NCI-H460 (cell line): ENCODE measurements around the gene HYI. TPM values are rescaled to one million over a fixed set of nuclear protein-coding genes. Genes with fewer than 3 reads are reported as not detected.
A peak's percentile ranks its signal among the peaks of the same experiment; 100 is the strongest.
"Not testable (repeated sequence)": the region's sequence is repeated elsewhere in the genome, so short reads cannot be mapped to it uniquely, and the experiment has no call there.

Source experiments
- DNase-seq: peaks from one replicate; pipeline ENCODE4 v3.0.0-alpha.2; 2016; ENCODE audit warnings: low read depth; ENCODE audit errors: extremely low read depth
- total RNA-seq: library from RNA; depleted of rRNA; stranded (reverse); fragments of >200 nt; shearing (Covaris generic); gene quantifications from 2 replicates; pipeline ENCODE4 v1.2.3, GENCODE V29; 2014

Gene HYI
- total RNA-seq, 1 experiment from 2014 or later: 15.1 TPM

DNA sequence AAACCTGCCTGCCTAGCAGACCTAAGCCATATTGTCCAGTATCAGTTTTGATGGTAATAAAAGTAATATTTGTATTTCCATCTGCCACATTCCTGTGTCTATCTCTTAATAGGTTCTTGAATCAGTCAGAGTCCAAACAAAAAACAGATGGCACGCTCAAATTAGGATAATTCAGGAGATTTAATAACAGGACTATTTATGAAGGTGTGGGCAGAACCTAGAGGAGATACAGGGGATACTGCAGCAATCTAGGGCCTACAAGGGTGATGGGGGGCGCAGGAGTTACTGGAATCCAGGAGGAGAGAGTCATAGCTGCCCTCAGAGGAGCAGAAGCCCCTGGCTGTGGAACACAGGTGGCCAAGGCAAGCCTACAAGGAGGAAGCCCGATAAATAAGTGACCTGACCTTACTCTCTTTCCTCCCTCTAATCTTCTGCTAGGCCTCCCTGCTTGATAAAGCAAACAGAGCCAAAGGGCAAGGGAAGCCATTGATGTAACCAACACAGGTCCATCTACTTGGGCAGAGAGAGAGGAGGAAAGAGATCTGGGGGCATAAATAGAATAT, 11.9 kb upstream of the HYI start:
- no peak for DNase-seq

DNA sequence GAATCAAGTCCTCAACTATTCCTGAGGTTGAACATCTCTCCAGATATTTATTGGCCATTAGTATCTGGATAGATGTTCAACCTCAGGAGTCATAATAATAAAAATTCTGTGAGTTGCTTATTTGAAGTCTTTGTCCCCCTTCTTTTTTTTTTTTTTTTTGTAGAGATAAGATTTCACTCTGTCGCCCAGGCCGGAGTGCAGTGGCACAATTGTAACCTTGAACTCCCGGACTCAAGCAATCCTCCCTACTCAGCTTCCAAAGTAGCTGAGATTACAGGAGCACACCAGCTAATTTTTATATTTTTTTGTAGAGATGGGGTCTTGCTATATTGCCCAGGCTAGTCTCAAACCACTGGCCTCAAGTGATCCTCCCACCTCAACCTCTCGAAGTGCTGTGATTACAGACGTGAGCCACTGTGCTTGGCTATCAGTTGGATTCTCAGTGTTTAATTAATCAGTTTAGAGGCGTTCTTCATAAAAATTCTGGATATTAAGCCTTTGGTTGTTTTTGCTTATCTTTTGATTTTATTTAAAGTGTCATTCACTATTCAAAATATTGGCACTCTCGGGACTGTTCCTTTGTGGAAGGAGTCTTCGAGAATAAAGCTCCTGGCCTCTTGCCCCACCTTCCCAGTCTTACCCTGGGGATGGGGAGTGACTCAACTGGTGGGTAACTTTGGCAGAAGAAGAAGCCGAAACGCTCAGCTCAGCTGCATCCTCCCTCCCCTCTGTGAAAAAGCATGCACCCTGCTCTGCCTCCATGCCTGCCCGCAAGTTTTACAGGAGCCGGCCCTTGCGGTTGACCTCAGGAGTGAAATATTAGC, 11.2 kb upstream of the HYI start:
- DNase-seq: no peak

DNA sequence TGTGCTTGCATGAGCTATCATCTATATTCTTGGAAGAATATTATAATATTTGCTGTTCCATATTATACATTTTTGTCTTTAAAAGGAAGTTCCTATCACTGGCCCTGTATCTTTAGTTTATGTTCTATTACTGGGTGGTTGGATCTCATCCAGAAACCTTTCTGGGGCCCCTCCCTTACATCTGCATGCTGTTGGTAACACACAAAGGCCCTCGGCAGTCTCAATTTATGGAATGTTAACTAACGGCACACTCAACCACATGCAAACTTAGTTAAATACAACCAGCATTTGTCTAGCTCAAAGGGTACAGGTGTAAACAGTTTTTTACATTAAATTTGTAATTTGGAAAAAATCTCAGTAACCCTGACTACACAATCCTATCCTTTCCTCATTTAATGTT, 9.7 kb upstream of the HYI start:
- no peak for DNase-seq

DNA sequence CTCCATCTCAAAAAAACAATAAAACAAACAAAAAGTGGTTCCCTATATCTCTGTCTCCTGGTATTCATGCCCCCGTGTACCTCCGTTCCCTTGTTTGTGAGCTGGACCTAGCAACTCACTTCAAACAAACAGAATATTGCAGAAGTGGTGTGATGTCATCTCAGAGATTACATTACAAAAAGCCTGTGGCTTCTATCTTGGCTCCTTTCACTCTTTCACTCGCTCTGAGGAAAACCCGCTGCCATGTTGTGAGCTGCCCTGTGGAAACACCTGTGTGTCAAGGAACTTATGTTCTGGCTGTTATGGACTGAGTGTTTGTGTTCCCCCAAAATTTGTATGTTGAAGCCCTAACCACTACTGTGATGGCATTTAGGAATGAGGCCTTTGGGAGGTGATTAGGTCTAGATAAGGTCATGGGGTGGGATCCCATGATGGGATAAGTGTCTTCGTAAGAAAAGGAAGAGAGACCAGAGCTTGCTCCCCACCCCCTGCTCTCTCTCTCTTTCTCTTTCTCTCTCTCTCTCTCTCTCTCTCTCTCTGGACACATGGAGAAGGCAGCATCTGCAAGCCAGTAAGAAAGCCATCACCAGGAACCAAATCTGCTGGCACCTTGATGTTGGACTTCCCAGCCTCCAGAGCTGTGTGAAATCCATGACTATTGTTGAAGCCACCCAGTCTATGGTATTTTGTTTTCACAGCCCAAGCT, 7.4 kb upstream of the HYI start:
- DNase-seq: no peak

DNA sequence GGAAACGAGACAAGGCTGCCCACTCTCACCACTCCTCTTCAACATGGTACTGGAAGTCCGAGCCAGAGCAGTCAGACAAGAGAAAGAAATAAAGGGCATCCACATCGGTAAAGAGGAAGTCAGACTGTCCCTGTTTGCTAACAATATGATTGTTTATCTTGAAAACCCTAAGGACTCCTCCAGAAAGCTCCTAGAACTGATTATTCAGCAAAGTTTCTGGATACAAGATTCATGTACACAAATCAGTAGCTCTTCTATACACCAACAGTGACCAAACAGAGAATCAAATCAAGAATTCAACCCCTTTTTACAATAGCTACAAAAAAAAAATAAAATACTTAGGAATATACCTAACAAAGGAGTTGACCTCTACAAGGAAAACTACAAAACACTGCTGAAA, 4.6 kb upstream of the HYI start:
- not testable (repeated sequence) for DNase-seq

DNA sequence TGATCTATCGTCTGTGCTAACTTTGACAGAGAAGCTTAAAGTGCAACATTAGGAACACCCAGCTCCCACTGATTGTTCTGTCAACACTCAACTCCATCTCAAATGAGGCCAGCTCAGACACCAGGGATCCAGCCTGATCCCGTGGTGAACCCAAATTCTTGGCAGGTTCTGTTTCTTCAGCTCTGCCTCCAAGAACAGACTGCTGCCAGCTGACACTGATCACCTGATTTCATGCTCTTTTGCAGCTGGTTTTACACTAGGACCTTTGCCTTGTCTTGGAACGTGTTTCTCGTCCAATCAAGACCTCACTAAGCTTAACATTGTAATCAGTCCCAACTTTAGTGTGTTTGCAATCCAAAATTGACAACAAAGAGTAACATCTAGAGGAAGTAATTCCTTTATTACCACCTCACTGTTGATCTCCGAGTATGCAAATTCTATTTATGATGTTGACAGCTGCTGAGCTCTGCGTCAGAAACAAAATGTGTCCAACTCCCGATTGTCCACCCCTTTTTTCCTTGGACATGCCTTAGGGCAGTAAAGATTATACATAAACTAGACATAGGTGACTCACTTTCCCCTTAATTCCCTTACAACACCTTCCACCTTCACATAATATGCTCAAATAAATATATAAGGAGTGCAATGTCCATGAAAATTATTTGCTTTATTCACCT, 1.6 kb upstream of the HYI start:
- no peak for DNase-seq

DNA sequence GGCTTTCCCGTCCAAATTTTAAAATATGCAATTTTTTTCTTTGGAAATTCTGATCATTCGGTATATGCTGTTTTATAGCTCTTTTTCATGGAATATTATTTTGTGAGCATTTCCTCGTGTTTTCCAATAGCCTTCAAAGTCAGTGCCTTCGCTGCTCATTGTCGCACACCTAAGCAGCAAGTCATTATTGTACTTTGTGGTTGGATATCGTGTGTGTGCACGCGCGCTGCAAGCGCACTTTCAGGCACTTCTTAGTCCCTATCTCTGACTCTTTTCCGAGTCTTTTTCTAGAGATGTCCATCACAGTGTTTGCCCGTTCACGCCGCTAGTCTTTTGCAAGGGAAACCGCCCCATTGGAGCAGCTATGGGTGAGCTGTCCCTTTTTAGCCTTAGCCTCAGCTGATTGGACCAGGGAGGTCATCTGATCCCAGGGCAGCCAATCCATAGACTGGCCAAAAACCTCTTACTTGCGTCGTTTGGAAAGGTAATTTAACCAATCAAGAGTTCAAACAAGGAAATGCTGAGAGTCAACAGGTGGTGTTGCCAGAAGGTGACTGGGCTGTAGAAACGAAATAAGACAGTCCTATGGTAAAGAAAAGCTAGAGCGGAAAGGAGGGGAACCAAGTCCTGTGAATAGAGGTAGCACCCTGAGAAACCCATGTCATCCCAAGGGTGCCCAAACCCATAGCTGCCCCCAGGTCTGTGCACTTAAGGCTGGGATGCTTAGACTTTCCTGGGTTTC, 710 bp upstream of the HYI start:
- peak; percentile 37 for DNase-seq

DNA sequence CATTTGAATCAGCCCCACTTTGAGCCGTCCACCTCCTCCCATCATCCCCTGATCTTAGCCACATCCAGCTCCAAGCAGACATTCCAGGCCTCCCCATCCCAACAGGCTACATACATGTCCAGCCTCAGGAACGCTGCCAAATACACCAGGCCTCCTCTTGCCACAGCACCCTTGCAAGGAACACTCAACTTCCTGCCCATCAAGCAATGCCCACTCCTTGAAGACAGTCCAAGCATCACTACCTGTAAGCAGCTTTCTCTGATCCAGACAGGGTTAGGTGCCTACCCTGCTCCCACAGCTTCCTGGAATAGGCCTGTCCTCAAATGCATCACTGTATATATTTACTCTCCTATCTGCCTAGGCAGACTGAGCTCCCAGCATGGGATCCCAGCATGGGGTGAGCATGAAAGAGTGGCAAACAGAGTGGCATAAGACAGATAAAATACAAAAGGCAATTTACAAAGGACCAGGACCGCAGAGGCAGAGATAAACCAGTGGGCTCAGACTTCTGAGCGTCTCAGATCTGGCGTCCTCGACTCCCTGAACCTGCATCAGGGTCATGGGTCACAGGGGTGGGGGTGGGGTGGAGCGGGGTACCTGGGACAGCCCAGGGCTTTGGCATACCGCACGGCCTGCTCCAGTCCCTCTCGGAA, 816 bp downstream of the HYI start:
- no peak for DNase-seq

DNA sequence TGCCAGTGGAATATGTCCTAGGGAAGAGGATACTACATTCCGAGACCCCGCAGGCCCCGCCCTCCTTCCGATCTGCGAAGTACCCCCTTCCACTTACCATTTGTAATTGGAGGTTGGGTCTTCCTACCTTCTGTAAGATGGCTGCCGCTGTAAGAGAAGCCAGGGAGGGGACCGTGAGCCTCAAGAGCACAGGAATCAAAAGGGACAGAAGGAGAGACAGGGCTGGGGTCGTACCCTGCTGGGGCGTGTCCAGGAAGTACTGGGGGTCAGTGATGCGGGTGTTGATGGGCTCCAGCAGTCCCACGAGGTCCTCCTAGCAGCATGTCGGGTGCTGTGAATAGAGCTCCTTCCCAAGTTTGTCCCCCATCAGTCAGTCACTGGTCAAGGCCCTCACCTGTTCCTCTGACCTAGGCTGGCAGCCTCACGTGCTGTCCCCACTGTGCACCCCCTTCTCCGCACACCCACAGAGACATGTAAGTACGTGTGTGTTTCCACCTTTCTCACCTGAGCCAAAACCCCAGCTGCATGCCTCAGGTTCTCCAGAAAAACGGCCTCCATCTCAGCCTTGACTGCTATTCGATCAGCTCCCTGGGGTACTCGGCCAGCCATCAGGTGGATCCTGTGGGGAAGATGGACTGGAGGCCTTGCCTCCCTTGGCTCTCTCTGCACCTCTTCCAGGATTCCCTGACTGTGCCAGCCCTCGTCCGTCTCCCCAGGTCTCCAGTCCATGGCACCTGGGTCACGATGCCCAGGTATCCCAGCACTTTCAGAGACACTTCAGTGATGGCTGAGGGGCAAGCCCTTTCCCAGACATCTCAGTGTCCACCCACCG, 1.8 kb downstream of the HYI start:
- DNase-seq: no peak

DNA sequence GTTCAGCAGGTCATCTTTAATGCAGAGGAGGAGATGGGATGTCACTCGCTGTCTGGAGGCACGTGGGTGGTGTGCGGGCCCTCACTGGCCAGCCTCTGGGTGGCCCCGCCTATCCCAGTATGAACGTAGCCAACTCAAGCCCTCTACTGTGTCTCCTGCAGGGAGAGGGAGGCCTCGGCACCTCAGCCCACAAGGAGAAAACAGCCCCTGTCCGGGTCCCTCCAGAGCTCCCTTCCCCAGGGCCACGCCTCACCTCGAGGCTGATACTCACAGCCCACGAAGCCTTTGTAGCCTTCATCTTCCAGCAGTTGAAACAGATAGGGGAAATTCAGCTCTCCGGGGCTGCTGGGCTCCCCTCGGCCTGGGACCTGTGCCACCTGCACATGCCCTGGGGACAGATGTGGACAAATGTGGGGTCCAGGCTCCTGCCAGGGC, 2.6 kb downstream of the HYI start:
- DNase-seq: no peak

DNA sequence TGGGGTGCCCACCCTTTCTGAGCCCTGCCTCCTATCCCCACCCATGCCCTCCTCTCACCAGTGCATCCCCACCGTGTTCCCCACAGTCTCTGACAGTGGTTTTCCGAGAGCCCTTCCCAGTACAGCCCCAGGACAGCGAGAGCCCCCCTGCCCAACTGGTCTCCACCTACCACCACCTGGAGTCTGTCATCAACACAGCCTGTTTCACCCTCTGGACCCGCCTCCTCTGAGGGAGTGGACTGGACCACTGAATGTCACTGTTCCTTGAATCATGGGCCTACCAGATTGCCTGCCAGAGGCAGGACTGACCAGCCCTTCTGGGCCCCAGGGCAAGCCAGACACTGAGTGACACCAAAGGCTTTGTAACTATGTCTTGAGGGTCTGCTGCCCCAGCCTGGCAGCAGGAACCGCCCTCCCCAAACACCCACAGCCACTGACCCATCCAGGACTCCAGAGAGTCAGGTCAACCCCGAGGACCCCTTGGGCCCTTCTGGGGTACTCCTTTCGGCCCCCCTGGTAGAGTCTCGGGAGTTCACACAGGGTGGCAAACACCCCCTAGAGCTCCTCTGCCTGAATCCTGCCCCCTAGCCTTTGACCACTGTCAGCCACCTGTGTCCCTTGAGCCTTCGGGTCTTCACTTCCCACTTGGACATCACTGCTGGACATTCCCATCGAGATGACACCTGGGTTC, 3.3 kb downstream of the HYI start:
- no peak for DNase-seq

DNA sequence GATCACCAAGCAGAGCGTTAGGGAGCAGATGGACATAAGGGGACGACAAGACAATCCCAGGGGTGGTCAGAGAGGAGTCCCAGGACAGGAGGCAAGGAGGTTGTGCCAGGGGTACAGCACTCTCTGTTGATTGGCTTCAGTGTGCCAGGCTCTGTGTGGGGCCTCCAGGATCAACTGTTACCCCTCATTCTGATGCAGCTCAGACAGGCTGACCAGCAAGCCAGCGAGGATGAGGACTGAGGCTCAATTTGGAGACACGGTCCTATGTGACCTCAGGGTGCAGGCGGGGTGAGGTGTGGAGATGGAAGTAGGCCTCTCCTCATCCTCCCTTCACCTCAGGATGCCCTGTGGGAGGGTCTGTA, 4.0 kb downstream of the HYI start:
- no peak for DNase-seq

DNA sequence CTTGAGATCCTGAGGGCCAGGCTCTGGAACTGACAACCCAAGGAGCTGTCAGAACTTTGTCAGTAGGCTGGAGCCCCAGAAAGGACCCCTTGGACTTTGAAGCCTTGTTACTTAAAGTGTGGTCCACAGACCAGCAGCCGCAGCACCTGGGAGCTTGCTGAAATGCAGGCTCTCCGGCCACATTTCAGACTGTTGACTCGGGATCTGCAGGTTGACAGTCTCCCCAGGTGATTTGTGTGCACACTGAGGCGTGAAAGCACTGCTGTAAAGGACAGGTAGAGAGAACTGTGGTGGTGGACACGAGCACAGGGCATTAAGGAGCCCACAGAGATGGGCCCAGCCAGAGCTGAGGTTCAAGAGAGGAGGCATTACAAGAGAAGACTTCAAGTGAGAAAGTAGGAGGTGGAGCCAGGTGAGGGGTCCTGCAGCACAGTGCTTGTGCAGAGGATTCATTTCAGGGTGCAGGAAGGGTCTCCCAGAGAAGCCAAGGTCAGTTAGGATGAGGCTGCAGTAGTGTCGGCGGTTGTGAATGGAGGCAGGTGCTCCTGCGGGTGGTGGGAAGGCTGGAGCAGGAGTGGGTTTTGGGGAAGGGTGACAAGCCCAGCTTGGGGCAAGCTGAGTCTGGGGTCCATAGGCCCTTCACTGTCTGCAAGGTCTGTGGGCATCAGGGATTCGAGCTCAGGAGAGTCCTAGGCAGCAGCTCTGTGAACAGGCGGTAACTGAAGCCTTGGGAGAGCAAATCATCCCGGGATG, 4.6 kb downstream of the HYI start:
- DNase-seq: no peak

DNA sequence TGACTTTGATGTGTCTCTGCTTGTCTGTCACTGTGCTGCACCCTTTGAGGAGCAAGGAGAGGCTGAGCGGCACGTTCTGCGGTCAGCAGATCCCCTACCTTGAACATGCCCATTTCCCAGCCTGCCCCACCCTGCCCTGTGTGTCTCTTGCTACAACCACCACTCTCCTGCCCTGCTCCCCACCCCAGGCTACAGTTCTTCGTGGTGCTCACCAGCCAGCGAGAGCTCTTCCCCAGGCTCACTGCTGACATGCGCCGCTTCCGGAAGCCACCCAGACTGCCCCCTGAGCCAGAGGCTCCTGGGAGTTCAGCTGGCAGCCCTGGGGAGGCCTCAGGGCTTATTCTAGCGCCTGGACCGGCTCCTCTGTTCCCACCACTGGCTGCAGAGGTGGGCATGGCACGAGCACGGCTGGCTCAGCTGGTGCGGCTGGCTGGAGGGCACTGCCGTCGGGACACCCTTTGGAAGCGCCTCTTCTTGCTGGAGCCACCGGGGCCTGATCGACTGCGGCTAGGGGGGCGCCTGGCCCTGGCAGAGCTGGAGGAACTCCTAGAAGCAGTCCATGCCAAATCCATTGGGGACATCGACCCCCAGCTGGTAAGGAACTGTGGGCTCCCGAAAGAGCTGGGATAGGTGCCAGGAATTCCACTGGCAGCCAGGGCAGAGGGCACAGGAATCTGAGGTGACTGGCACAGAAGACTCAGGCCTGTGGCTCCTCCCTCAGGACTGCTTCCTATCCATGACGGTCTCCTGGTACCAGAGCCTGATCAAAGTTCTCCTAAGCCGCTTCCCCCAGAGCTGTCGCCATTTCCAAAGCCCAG, 5.6 kb downstream of the HYI start:
- DNase-seq: no peak

DNA sequence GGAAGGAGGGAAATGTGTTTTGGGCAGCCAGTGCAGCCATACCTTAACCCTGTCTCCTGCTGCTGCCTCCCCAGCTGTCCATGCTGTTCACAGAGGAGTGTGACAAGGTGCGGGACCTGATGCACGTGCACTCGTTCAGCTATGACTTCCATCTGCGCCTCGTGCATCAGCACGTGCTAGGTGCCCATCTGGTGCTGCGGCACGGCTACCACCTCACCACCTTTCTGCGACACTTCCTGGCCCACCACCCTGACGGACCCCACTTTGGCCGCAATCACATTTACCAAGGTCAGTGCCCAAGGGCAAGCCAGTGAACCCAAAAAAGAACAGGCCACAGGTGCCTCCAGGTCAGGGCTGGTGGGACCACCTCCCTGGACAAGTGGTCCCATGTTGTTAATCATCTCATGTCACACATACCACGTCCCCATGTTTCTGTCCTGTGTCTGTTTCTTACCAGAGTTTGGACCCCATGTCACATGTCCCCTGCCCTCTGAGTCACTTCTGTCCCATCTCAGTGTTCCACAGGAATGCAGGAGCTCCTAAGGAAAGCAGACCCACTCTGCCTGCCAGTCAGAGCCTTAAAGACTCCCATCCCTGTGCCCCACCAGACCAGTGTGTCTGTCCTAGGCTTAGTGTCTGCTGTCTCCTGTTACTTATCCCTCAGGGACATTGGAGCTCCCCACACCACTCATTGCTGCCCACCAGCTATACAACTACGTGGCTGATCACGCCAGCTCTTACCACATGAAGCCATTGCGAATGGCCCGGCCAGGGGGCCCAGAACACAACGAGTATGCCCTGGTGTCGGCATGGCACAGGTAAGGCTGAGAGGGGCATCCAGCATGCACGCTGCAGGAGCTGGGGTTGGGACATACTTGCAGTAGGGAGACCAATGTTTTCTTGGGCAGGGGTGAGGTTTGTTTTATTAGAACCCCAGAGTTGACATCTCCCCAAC, 6.6 kb downstream of the HYI start:
- DNase-seq: no peak

DNA sequence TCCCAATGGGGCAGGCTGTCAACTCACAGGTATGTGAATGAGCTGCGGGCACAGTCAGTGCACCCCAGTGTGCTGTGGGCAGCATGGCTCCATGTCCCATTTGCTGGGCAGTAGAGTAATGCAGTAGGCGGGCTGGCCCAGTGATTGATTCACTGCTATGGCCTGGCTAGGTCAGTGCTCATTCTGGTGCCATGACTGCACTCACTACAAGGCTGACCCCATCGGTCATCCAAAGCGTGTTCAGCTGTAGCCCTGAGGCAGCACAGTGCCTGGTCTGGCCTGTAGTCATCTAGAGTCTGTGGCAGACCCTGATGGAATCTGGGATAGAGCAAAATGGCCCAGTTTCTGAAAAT, 7.4 kb downstream of the HYI start:
- DNase-seq: no peak
